ENCODE data around the gene ACKR2. TPM values are rescaled to one million over a fixed set of nuclear protein-coding genes. Genes with fewer than 3 reads are reported as not detected.

Gene ACKR2
- total and polyA plus RNA-seq, 2 of the 13 experiments (the other 11 are each of a cell fraction or from before 2014, with no cell fraction given), result 1.1 to 1.9 TPM

DNA sequence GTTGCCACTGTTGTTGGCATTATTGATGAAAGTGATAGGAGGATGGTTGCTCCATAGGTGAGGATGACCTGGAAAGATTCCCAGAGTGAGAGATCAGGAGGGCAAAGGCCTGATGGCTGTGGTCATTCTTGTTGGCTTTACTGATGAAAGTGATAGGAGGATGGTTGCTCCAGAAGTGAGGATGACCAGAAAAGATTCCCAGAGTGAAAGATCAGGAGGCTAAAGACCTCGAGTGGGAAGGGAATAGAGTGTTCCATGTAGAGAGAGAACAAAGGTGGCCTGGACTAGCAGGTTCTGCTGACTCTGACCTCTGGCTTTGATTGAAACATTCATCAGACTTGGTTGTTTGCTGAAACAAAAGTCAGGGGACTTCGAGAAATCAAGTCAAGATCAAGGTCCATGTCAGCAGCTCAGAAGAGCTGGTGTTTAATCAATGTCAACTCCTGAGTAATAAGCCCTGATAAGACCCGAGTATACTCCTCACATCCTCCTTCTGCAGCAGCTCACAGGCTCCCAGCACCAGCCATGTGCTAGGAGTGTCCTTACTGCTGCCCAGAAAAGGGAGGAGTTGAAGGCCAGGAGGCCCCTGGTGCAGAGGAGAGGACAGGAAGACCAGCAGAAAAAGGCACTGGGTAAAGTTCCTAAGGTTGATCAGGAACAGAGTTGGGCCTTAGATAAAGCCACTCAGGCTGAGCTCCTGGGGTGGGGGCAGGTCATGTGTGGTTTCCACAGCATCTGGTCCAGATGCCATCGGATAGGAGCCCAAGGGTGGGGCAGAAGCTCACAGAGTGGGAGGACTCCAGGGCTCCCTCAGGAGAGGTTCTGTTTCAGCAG, 46.5 kb downstream of the ACKR2 start (continued):
- TF ChIP-seq USF2 (IDR thresholded peaks at IDR 0.05; ENCODE audit: low read depth, low read length) (no peak), USF2 (CRISPR knock-in tag; IDR thresholded peaks at IDR 0.05; ENCODE audit: borderline replicate concordance) (peak; percentile 42; the same call in 1 of the 2 replicates), YEATS4 (CRISPR knock-in tag; IDR thresholded peaks at IDR 0.05; ENCODE audit: borderline replicate concordance) (peak; percentile 47; the same call in 1 of the 2 replicates), RXRB (CRISPR knock-in tag; IDR thresholded peaks at IDR 0.05; ENCODE audit: borderline replicate concordance) (peak; percentile 94), SATB2 (CRISPR knock-in tag; IDR thresholded peaks at IDR 0.05) (0 out of 2 replicates have a peak, but pooled peaks have one; percentile 41), IKZF4 (CRISPR knock-in tag; IDR thresholded peaks at IDR 0.05; ENCODE audit: borderline replicate concordance, low read depth, not compliant biosample characterization) (no peak), POGZ (CRISPR knock-in tag; IDR thresholded peaks at IDR 0.05) (peak; percentile 59), ZNF552 (CRISPR knock-in tag; IDR thresholded peaks at IDR 0.05; ENCODE audit: borderline replicate concordance) (no peak), ELF3 (CRISPR knock-in tag; IDR thresholded peaks at IDR 0.05) (peak; percentile 60), ZNF441 (CRISPR knock-in tag; IDR thresholded peaks at IDR 0.05; ENCODE audit: borderline replicate concordance) (no peak; the same call in 1 of the 2 replicates), DPF2 (CRISPR knock-in tag; IDR thresholded peaks at IDR 0.05; ENCODE audit: borderline replicate concordance, low read depth) (peak; percentile 86), ATRX (CRISPR knock-in tag; IDR thresholded peaks at IDR 0.05; ENCODE audit: borderline replicate concordance) (no peak), KMT2B (CRISPR knock-in tag; IDR thresholded peaks at IDR 0.05) (no peak), NPAS2 (CRISPR knock-in tag; IDR thresholded peaks at IDR 0.05; ENCODE audit: borderline replicate concordance) (no peak), ZNF264 (CRISPR knock-in tag; IDR thresholded peaks at IDR 0.05) (no peak; the same call in 1 of the 2 replicates), ZNF253 (CRISPR knock-in tag; IDR thresholded peaks at IDR 0.05; ENCODE audit: borderline replicate concordance) (no peak), SMAD3 (CRISPR knock-in tag; IDR thresholded peaks at IDR 0.05) (peak; percentile 63; the same call in 1 of the 2 replicates), KLF15 (CRISPR knock-in tag; IDR thresholded peaks at IDR 0.05; ENCODE audit: borderline replicate concordance) (no peak), ZNF414 (CRISPR knock-in tag; IDR thresholded peaks at IDR 0.05) (peak; percentile 83; the same call in 1 of the 2 replicates), ZNF577 (CRISPR knock-in tag; IDR thresholded peaks at IDR 0.05; ENCODE audit: borderline replicate concordance, low read depth) (no peak), PTBP1 (IDR thresholded peaks at IDR 0.05; ENCODE audit: low read depth, low read length, poor library complexity, severe bottlenecking) (no peak)
- TF ChIP-seq, protein P1, sequence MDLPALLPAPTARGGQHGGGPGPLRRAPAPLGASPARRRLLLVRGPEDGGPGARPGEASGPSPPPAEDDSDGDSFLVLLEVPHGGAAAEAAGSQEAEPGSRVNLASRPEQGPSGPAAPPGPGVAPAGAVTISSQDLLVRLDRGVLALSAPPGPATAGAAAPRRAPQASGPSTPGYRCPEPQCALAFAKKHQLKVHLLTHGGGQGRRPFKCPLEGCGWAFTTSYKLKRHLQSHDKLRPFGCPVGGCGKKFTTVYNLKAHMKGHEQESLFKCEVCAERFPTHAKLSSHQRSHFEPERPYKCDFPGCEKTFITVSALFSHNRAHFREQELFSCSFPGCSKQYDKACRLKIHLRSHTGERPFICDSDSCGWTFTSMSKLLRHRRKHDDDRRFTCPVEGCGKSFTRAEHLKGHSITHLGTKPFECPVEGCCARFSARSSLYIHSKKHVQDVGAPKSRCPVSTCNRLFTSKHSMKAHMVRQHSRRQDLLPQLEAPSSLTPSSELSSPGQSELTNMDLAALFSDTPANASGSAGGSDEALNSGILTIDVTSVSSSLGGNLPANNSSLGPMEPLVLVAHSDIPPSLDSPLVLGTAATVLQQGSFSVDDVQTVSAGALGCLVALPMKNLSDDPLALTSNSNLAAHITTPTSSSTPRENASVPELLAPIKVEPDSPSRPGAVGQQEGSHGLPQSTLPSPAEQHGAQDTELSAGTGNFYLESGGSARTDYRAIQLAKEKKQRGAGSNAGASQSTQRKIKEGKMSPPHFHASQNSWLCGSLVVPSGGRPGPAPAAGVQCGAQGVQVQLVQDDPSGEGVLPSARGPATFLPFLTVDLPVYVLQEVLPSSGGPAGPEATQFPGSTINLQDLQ (CRISPR knock-in tag; IDR thresholded peaks at IDR 0.05), result no peak
